PFSK-1 (cell line): Measurements from ENCODE around the gene CCDC38.

Experiments used
- FOXP2 ChIP-seq: optimal IDR thresholded peaks from 2 replicates; pipeline ENCODE3; 2011; ENCODE audit warnings: borderline replicate concordance, control low read depth, inconsistent platforms; ENCODE audit not compliant: insufficient read depth; ENCODE audit errors: extremely low read length, extremely low read depth
- POLR2AphosphoS5 ChIP-seq: IDR thresholded peaks from 2 replicates; pipeline ENCODE4 v1.6.1; 2012; ENCODE audit warnings: low read depth, mild to moderate bottlenecking, control low read depth, low read length, moderate library complexity
- SIN3A ChIP-seq: IDR thresholded peaks from 2 replicates; pipeline ENCODE4 v1.6.1; 2012; ENCODE audit warnings: mild to moderate bottlenecking, low read length, moderate library complexity, borderline replicate concordance; ENCODE audit not compliant: insufficient read depth
- TAF1 ChIP-seq: IDR thresholded peaks from 2 replicates; pipeline ENCODE4 v1.6.1; 2012; ENCODE audit warnings: low read length, control low read depth, borderline replicate concordance; ENCODE audit not compliant: insufficient read depth
- TF ChIP-seq, protein P1 (sequence below), 2 experiments: IDR thresholded peaks; 2 replicates each; pipeline versions ENCODE4 v1.6.1 to v1.8.0; 2011 to 2012; ENCODE audit warnings: low read depth in 2 of 2, low read length in 2 of 2, control low read depth in 1 of 2, inconsistent platforms in 1 of 2, mild to moderate bottlenecking in 1 of 2, moderate library complexity in 1 of 2; ENCODE audit not compliant: insufficient read depth in 1 of 2

CCDC38 gene

GRCh38 chr12:95972832-95973456, 30.5 kb upstream of the CCDC38 start:
- no peak for TF ChIP-seq TAF1
- no peak for TF ChIP-seq FOXP2
- TF ChIP-seq SIN3A, result no peak
- TF ChIP-seq, protein P1, sequence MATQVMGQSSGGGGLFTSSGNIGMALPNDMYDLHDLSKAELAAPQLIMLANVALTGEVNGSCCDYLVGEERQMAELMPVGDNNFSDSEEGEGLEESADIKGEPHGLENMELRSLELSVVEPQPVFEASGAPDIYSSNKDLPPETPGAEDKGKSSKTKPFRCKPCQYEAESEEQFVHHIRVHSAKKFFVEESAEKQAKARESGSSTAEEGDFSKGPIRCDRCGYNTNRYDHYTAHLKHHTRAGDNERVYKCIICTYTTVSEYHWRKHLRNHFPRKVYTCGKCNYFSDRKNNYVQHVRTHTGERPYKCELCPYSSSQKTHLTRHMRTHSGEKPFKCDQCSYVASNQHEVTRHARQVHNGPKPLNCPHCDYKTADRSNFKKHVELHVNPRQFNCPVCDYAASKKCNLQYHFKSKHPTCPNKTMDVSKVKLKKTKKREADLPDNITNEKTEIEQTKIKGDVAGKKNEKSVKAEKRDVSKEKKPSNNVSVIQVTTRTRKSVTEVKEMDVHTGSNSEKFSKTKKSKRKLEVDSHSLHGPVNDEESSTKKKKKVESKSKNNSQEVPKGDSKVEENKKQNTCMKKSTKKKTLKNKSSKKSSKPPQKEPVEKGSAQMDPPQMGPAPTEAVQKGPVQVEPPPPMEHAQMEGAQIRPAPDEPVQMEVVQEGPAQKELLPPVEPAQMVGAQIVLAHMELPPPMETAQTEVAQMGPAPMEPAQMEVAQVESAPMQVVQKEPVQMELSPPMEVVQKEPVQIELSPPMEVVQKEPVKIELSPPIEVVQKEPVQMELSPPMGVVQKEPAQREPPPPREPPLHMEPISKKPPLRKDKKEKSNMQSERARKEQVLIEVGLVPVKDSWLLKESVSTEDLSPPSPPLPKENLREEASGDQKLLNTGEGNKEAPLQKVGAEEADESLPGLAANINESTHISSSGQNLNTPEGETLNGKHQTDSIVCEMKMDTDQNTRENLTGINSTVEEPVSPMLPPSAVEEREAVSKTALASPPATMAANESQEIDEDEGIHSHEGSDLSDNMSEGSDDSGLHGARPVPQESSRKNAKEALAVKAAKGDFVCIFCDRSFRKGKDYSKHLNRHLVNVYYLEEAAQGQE (IDR thresholded peaks at IDR 0.05; ENCODE audit: insufficient read depth in 1 of 2, low read depth in 2 of 2, low read length in 2 of 2), result no peak
- TF ChIP-seq POLR2AphosphoS5, result no peak

GRCh38 chr12:95970905-95971304, 28.5 kb upstream of the CCDC38 start:
- TF ChIP-seq FOXP2, result no peak
- no peak for TF ChIP-seq POLR2AphosphoS5

- TF ChIP-seq TAF1 (no peak), POLR2AphosphoS5 (no peak), SIN3A (no peak), FOXP2 (no peak)
- TF ChIP-seq, protein P1 (IDR thresholded peaks at IDR 0.05; ENCODE audit: insufficient read depth in 1 of 2, low read depth in 2 of 2, low read length in 2 of 2), result no peak
Measured at GRCh38 chr12:95967301-95967700, 24.9 kb upstream of the CCDC38 start.

DNA sequence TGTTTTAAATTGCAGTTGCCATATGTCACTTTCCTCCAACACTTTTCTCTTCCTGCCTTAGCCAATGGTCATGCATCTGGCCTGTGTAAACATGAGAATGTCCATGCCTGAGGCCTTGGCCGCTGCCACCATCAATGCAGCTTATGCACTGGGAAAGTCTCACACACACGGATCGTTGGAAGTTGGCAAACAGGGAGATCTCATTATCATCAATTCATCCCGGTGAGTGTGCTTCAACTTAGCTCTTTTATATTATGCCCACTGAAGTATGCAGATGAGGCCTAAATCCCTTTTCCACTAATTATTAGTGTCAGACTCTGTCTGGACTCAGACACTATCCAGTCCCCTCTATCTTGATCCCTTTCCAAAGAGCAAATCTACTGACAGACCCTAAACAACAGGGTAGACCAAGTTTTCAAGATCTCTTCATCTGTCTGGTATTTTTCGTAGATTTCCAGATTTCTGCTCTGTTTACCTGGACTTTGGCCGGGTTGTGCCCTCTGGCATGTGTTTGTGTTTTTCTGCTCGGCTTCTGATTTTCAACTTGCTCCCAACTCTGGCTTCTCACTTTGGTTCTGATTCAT, 24.0 kb upstream of the CCDC38 start:
- TF ChIP-seq, protein P1 (IDR thresholded peaks at IDR 0.05; ENCODE audit: insufficient read depth in 1 of 2, low read depth in 2 of 2, low read length in 2 of 2), result no peak
- TF ChIP-seq TAF1, result no peak
- no peak for TF ChIP-seq FOXP2
- TF ChIP-seq SIN3A, result no peak
- no peak for TF ChIP-seq POLR2AphosphoS5

GRCh38 chr12:95963096-95963495, 20.7 kb upstream of the CCDC38 start:
- TF ChIP-seq TAF1 (no peak), FOXP2 (no peak), POLR2AphosphoS5 (no peak), SIN3A (no peak)
- TF ChIP-seq, protein P1 (IDR thresholded peaks at IDR 0.05; ENCODE audit: insufficient read depth in 1 of 2, low read depth in 2 of 2, low read length in 2 of 2), result no peak
